ENCODE measurements around the gene RORB.

- no peak for TF ChIP-seq POLR2A (IDR thresholded peaks at IDR 0.05)
- no peak for TF ChIP-seq CTCF (IDR thresholded peaks at IDR 0.05)
Measured at GRCh38 chr9:74683322-74683721, 186.2 kb downstream of the RORB start.

All from body of pancreas (tissue), 4 donors.